Hepatocyte (in vitro differentiated cells): ENCODE results near the gene CATSPERB. TPM values are rescaled to one million over a fixed set of nuclear protein-coding genes. Genes with fewer than 3 reads are reported as not detected.
"Not testable (repeated sequence)": the region's sequence is repeated elsewhere in the genome, so short reads cannot be mapped to it uniquely, and the experiment has no call there.

Source experiments
- DNase-seq: peaks from one replicate; pipeline ENCODE4 v3.0.0-alpha.2; 2016; ENCODE audit warnings: low spot score
- H2AFZ ChIP-seq: fragments of 200-600 bp; sonication (generic); 2 replicates; pipeline ENCODE4 v1.6.0; 2016; ENCODE audit warnings: antibody characterized with exemption, mild to moderate bottlenecking
- H3K27ac ChIP-seq: fragments of 200-600 bp; sonication (generic); 2 replicates; pipeline ENCODE4 v1.5.1; 2016; ENCODE audit warnings: mild to moderate bottlenecking
- H3K27me3 ChIP-seq: fragments of 200-600 bp; sonication (generic); 2 replicates; pipeline ENCODE4 v1.6.1; 2016
- H3K36me3 ChIP-seq: fragments of 200-600 bp; sonication (generic); replicated peaks from 2 replicates; pipeline ENCODE4 v1.5.1; 2016; ENCODE audit warnings: low read depth; ENCODE audit not compliant: insufficient read depth
- H3K4me1 ChIP-seq: fragments of 200-600 bp; sonication (generic); 2 replicates; pipeline ENCODE4 v1.5.1; 2016; ENCODE audit warnings: mild to moderate bottlenecking, moderate library complexity; ENCODE audit not compliant: insufficient read depth
- H3K4me2 ChIP-seq: fragments of 200-600 bp; sonication (generic); 2 replicates; pipeline ENCODE4 v1.6.0; 2016
- H3K4me3 ChIP-seq: fragments of 200-600 bp; sonication (generic); 2 replicates; pipeline ENCODE4 v1.5.1; 2016; ENCODE audit warnings: mild to moderate bottlenecking
- H3K79me2 ChIP-seq: fragments of 200-600 bp; sonication (generic); 2 replicates; pipeline ENCODE4 v1.6.0; 2017; ENCODE audit warnings: mild to moderate bottlenecking
- H3K9me2 ChIP-seq: fragments of 200-600 bp; sonication (generic); replicated peaks from 2 replicates; pipeline ENCODE4 v1.6.0; 2017; ENCODE audit warnings: mild to moderate bottlenecking; ENCODE audit not compliant: insufficient read depth
- H3K9me3 ChIP-seq: fragments of 200-600 bp; sonication (generic); 2 replicates; pipeline ENCODE4 v1.5.1; 2016; ENCODE audit warnings: low read depth, mild to moderate bottlenecking
- H4K20me1 ChIP-seq: fragments of 200-600 bp; sonication (generic); 2 replicates; pipeline ENCODE4 v1.6.0; 2016; ENCODE audit warnings: mild to moderate bottlenecking; ENCODE audit not compliant: insufficient read depth, poor library complexity, severe bottlenecking
- CTCF ChIP-seq: fragments of 200-600 bp; sonication (generic); IDR thresholded peaks from 2 replicates; pipeline ENCODE4 v1.5.1; 2016; ENCODE audit warnings: antibody characterized with exemption, mild to moderate bottlenecking; ENCODE audit not compliant: poor library complexity
- EZH2 ChIP-seq: fragments of 200-600 bp; sonication (generic); IDR thresholded peaks from 2 replicates; pipeline ENCODE4 v1.6.1; 2016; ENCODE audit warnings: antibody characterized with exemption, mild to moderate bottlenecking, borderline replicate concordance
- EZH2phosphoT487 ChIP-seq: fragments of 200-600 bp; sonication (generic); IDR thresholded peaks from one replicate; pipeline ENCODE4 v1.6.1; 2018; ENCODE audit warnings: antibody characterized with exemption, mild to moderate bottlenecking, low read depth, moderate library complexity; ENCODE audit not compliant: unreplicated experiment, severe bottlenecking
- WGBS: methylation state at CpG from one replicate; pipeline ENCODE4 v1.1.6; 2016; ENCODE audit warnings: low lambda C conversion rate; ENCODE audit errors: missing lambda C conversion rate; 5-methylcytosine and 5-hydroxymethylcytosine counted together
- polyA plus RNA-seq: library from polyadenylated mRNA; unstranded; fragments of >200 nt; fragmentation: Nextera tagmentation; extraction: Ambion mirVana; gene quantifications from 2 replicates; pipeline ENCODE4 v1.2.1, GENCODE V29; 2016
- total RNA-seq: library from RNA; depleted of rRNA; stranded (reverse); fragments of >200 nt; gene quantifications from 2 replicates; pipeline ENCODE4 v1.2.3, GENCODE V29; 2014

CATSPERB gene
- total and polyA plus RNA-seq, 2 experiments from 2014 or later: 0.93 to 7.1 TPM

DNA sequence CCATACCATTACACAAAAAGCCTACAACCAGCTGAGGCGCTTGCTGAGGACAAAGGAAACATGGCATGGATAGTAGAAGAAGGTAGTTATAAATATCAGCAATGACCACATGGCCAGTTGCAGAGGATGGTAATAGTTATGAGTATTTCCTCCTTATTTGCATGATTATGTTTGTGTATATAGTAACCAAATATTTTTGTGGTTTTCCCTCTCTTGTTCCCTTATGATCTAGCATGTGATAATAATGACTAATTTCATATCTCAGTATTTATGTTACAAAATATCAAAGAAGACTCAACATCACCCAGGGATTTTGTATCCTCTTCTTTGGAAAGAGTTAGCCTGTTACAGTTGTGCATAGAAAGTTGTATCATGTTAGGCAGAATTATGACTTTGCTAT lies 13.5 kb upstream of the CATSPERB start:
- Histone ChIP-seq H4K20me1 (no peaks in the 10 kb centered on the region), H3K4me2 (no peak overlapping the region), H3K9me3 (no peaks in the 10 kb centered on the region), H3K79me2 (no peaks in the 10 kb centered on the region), H3K27ac (peak overlapping the region; percentile 54), H3K4me1 (no peaks in the 10 kb centered on the region), H3K27me3 (no peaks in the 10 kb centered on the region), H2AFZ (no peak overlapping the region), H3K36me3 (no peaks in the 10 kb centered on the region), H3K4me3 (no peak overlapping the region), H3K9me2 (no peaks in the 10 kb centered on the region)
- no peak for DNase-seq
- WGBS: 100% methylated on average over 1 of the region's 1 CpG
- TF ChIP-seq EZH2: no peak
- TF ChIP-seq EZH2phosphoT487: no peak
- no peak for TF ChIP-seq CTCF

- Histone ChIP-seq H3K4me3 (no peak overlapping the region), H2AFZ (no peak overlapping the region), H3K27ac (peak overlapping the region; percentile 54), H3K9me2 (no peaks in the 10 kb centered on the region), H3K36me3 (no peaks in the 10 kb centered on the region), H3K79me2 (no peaks in the 10 kb centered on the region), H3K4me2 (no peak overlapping the region), H3K4me1 (no peaks in the 10 kb centered on the region), H3K9me3 (no peaks in the 10 kb centered on the region), H4K20me1 (no peaks in the 10 kb centered on the region), H3K27me3 (no peaks in the 10 kb centered on the region)
- WGBS: 76% methylated on average over 2 of the region's 2 CpGs
- TF ChIP-seq EZH2phosphoT487: no peak
- TF ChIP-seq EZH2: no peak
- TF ChIP-seq CTCF: no peak
- peak; percentile 53 for DNase-seq
Measured at GRCh38 chr14:91744068-91744480, 12.2 kb upstream of the CATSPERB start.

GRCh38 chr14:91743305-91743653 lies 11.4 kb upstream of the CATSPERB start:
- Histone ChIP-seq H3K27me3 (no peaks in the 10 kb centered on the region), H3K4me3 (no peak overlapping the region), H2AFZ (no peak overlapping the region), H3K4me1 (no peaks in the 10 kb centered on the region), H3K9me2 (no peaks in the 10 kb centered on the region), H3K4me2 (no peak overlapping the region), H4K20me1 (no peaks in the 10 kb centered on the region), H3K36me3 (no peaks in the 10 kb centered on the region), H3K27ac (peak overlapping the region; percentile 51), H3K9me3 (no peaks in the 10 kb centered on the region), H3K79me2 (no peaks in the 10 kb centered on the region)
- no peak for TF ChIP-seq EZH2
- no peak for DNase-seq
- WGBS: 94% methylated on average over 2 of the region's 2 CpGs

GRCh38 chr14:91742621-91743304 lies 10.9 kb upstream of the CATSPERB start:
- WGBS: 69% methylated on average over 1 of the region's 1 CpG
- H4K20me1 ChIP-seq: no peaks in the 10 kb centered on the region
- no peaks in the 10 kb centered on the region for H3K9me2 ChIP-seq
- H3K4me2 ChIP-seq: no peak overlapping the region
- no peaks in the 10 kb centered on the region for H3K9me3 ChIP-seq
- no peak for DNase-seq
- H3K79me2 ChIP-seq: no peaks in the 10 kb centered on the region
- no peaks in the 10 kb centered on the region for H3K36me3 ChIP-seq
- peak overlapping the region; percentile 51 for H3K27ac ChIP-seq
- H3K27me3 ChIP-seq: no peaks in the 10 kb centered on the region
- TF ChIP-seq CTCF (no peak), EZH2 (no peak), EZH2phosphoT487 (no peak)
- no peak overlapping the region for H3K4me3 ChIP-seq
- H2AFZ ChIP-seq: no peak overlapping the region
- H3K4me1 ChIP-seq: no peaks in the 10 kb centered on the region

DNA sequence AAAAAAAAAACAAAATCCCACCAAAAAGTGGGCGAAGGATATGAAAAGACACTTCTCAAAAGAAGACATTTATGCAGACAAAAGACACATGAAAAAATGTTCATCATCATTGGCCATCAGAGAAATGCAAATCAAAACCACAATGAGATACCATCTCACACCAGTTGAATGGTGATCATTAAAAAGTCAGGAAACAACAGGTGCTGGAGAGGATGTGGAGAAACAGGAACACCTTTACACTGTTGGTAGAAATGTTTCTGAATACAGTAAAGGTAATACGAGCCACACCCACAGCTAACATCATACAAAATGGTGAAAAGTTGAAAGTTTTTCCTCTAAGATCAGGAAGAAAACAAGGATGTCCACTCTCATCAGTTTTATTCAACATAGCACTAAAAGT lies 8.0 kb upstream of the CATSPERB start:
- H3K9me2 ChIP-seq, H3K4me2 ChIP-seq, H3K36me3 ChIP-seq, H3K4me3 ChIP-seq, H3K79me2 ChIP-seq, H3K9me3 ChIP-seq, H2AFZ ChIP-seq, H3K27me3 ChIP-seq, H3K4me1 ChIP-seq, DNase-seq, H3K27ac ChIP-seq, H4K20me1 ChIP-seq: not testable (repeated sequence)
- 96% methylated on average over 2 of the region's 2 CpGs for WGBS
